ENCODE results near the gene SNCAIP.

The SNCAIP gene

DNA sequence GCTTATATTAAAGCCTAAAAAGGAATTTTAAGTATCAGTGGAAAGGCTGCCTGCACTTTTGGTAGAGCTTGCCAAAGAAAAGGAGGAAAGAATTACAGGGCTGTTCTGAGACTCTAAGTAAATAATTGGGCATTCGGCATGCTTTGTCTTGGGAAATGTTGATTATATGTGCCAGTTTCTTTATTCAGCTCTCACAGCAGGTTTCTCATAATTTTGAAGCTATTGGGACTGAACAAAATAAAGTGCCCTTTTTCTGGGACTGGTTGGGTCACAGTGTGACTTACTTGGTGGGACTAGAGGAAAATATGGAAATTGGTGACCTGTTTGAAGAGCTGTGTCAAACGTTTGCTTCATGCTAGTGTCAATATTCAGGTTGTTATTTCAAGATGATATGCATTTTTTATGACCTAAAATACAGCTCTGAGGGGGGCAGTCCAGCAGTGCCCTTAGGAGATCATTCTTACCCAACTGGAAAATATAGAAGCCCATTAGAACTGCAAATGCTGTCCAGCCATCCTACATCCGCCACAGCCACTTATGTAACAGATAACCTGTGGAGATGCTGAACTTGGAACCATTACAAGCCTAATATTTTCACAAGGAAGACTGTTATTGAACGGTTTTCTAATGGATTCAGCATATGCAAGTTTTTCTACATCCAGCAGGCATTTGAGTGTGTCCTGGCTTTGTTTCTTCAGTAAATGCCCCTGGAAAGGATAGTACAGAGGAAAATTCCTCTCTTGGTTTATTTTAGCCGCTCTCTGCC is 122.4 kb downstream of the SNCAIP start:
- H3K4me3 ChIP-seq (ENCODE audit: low read depth, low read length) = no peak overlapping the region
- DNase-seq (ENCODE audit: low read depth) = no peak
- TF ChIP-seq, protein P1, sequence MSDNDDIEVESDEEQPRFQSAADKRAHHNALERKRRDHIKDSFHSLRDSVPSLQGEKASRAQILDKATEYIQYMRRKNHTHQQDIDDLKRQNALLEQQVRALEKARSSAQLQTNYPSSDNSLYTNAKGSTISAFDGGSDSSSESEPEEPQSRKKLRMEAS (IDR thresholded peaks at IDR 0.05; ENCODE audit: low read depth, low read length) = no peak
- TF ChIP-seq POLR2A (IDR thresholded peaks at IDR 0.05; ENCODE audit: extremely low read depth, insufficient read length) = no peak
- no peak for TF ChIP-seq MYC (IDR thresholded peaks at IDR 0.05; ENCODE audit: low read depth, low read length)
- TF ChIP-seq, protein P2, sequence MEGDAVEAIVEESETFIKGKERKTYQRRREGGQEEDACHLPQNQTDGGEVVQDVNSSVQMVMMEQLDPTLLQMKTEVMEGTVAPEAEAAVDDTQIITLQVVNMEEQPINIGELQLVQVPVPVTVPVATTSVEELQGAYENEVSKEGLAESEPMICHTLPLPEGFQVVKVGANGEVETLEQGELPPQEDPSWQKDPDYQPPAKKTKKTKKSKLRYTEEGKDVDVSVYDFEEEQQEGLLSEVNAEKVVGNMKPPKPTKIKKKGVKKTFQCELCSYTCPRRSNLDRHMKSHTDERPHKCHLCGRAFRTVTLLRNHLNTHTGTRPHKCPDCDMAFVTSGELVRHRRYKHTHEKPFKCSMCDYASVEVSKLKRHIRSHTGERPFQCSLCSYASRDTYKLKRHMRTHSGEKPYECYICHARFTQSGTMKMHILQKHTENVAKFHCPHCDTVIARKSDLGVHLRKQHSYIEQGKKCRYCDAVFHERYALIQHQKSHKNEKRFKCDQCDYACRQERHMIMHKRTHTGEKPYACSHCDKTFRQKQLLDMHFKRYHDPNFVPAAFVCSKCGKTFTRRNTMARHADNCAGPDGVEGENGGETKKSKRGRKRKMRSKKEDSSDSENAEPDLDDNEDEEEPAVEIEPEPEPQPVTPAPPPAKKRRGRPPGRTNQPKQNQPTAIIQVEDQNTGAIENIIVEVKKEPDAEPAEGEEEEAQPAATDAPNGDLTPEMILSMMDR (IDR thresholded peaks at IDR 0.05; ENCODE audit: low read depth, low read length) = no peak

DNA sequence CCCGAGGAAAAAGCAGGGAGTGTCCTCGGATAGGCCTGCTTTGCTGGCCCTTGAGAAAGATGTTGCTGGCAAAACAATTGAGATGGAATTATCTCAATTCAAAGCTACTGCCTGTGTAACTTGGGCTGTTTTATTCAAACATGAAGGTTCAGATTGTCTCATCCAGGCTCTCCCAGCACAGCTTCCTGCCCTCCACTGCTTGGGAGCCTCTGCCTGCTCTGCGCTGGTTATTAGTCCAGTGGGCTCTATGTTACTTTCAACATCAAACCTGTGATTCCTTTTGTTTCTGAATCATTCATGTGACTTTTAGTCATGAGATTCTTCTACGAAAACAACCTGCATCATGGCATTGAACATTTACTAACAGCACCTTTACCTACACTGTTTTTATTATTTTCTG is 123.2 kb downstream of the SNCAIP start:
- no peak for DNase-seq (ENCODE audit: low read depth)
- no peak for TF ChIP-seq POLR2A (IDR thresholded peaks at IDR 0.05; ENCODE audit: extremely low read depth, insufficient read length)
- TF ChIP-seq, protein P1 (IDR thresholded peaks at IDR 0.05; ENCODE audit: low read depth, low read length) = no peak
- TF ChIP-seq, protein P2 (IDR thresholded peaks at IDR 0.05; ENCODE audit: low read depth, low read length) = no peak
- no peak for TF ChIP-seq MYC (IDR thresholded peaks at IDR 0.05; ENCODE audit: low read depth, low read length)
- H3K4me3 ChIP-seq (ENCODE audit: low read depth, low read length) = no peak overlapping the region

DNA sequence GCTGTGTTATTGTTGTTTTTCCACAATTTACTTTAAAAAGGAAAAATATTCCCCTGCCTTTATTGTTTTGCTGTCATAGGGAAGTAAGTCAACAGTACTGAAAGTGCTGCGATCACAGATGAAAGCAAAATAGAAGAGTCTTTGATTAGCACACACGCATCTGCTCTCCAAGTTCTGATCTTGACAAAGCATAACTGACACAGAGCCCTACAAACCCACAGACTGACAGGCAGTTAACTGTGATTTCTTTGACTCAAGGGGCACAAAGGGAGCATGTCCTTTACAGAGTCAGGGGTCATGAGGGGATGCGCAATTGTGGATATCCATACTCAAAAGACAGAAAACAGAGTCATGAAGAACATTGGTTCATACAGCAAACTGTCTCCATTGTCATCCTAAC is 123.7 kb downstream of the SNCAIP start:
- no peak for DNase-seq (ENCODE audit: low read depth)
- TF ChIP-seq MYC (IDR thresholded peaks at IDR 0.05; ENCODE audit: low read depth, low read length) = no peak
- TF ChIP-seq, protein P2 (IDR thresholded peaks at IDR 0.05; ENCODE audit: low read depth, low read length) = no peak
- no peak for TF ChIP-seq POLR2A (IDR thresholded peaks at IDR 0.05; ENCODE audit: extremely low read depth, insufficient read length)
- TF ChIP-seq, protein P1 (IDR thresholded peaks at IDR 0.05; ENCODE audit: low read depth, low read length) = no peak
- H3K4me3 ChIP-seq (ENCODE audit: low read depth, low read length) = no peak overlapping the region

DNA sequence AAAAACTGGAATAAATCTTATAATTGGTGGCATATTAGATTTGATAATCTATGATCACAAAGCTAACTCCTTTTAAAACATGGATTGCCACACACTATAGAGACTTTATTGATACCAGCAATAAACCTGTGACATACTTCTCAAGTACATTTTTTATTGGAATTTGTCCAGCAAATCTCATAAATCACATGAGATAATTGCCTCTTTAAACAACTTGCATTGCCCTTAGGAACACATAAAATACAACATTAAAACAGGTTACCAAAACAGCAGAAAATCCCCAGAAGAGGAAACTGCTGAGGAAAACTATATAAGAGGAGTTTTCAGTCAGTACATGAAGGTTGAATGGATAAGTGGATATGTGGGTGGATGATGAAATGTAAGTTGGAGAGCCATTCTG is 124.6 kb downstream of the SNCAIP start:
- TF ChIP-seq, protein P1 (IDR thresholded peaks at IDR 0.05; ENCODE audit: low read depth, low read length) = no peak
- TF ChIP-seq POLR2A (IDR thresholded peaks at IDR 0.05; ENCODE audit: extremely low read depth, insufficient read length) (no peak), MYC (IDR thresholded peaks at IDR 0.05; ENCODE audit: low read depth, low read length) (no peak)
- TF ChIP-seq, protein P2 (IDR thresholded peaks at IDR 0.05; ENCODE audit: low read depth, low read length) = no peak
- DNase-seq (ENCODE audit: low read depth) = no peak

DNA sequence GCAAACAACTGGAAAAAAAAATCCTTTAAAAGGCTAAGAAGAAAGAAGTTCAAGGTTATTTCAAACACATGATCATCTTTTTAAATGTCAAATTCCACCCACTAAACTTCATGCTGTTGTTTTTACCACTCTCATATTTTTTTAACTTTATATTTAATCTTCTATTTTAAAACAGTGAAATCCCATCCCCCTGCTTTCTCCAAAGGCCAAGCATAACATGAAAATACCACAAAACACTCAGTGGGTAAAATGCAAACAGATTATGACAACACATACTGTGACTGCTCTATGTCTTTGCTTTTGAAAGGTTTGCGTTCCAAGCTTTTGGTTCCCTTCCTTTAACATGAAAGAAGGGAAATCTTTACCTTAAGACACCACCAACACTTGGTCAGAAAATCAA is 127.6 kb downstream of the SNCAIP start:
- H3K4me3 ChIP-seq (ENCODE audit: low read depth, low read length) = no peak overlapping the region
- TF ChIP-seq, protein P1 (IDR thresholded peaks at IDR 0.05; ENCODE audit: low read depth, low read length) = no peak
- no peak for TF ChIP-seq POLR2A (IDR thresholded peaks at IDR 0.05; ENCODE audit: extremely low read depth, insufficient read length)
- TF ChIP-seq, protein P2 (IDR thresholded peaks at IDR 0.05; ENCODE audit: low read depth, low read length) = no peak
- TF ChIP-seq MYC (IDR thresholded peaks at IDR 0.05; ENCODE audit: low read depth, low read length) = no peak
- no peak for DNase-seq (ENCODE audit: low read depth)

More for the DNA sequence above, 124.6 kb downstream of the SNCAIP start:
- no peak overlapping the region for H3K4me3 ChIP-seq (ENCODE audit: low read depth, low read length)
